ENCODE results near the gene CFAP141.

The CFAP141 gene

DNA sequence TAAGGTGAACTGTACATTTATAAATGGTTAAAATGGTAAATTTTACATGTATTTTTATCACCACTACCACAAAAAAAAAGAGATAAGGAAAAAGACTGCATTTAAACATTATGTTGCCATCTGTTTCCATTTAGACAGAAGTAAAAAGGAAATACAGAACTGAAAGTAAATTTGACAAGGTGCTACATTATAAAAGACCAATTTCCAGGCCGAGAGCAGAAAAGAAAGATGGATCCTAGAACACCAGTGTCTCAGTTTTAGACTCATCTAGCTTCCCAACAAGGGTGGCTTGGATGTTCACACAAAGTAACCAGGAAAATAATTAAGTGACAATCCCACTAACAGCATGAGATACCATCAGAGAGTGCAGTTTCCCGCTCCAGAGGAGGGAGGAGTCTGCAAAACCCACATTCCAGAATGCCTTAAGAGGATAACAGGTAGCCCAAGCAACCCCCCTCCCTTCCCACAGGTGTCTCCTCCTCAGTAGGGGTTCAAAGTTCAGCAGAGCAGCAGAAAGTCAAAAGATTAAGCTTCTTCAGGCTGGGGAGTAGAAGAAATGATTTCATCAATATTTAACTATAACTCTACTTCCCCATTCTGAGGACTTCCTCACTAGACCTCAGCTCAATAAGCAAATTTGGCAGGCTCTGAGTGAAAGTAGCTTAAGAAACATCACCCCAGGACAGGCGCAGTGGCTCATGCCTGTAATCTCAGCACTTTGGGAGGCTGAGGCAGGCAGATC, 26.0 kb downstream of the CFAP141 start:
- H3K9ac ChIP-seq (ENCODE audit: low read length) = peak overlapping the region; percentile 87
- H4K20me1 ChIP-seq (ENCODE audit: insufficient read depth, low read length) = peaks cover 63% of the 10 kb centered on the region

DNA sequence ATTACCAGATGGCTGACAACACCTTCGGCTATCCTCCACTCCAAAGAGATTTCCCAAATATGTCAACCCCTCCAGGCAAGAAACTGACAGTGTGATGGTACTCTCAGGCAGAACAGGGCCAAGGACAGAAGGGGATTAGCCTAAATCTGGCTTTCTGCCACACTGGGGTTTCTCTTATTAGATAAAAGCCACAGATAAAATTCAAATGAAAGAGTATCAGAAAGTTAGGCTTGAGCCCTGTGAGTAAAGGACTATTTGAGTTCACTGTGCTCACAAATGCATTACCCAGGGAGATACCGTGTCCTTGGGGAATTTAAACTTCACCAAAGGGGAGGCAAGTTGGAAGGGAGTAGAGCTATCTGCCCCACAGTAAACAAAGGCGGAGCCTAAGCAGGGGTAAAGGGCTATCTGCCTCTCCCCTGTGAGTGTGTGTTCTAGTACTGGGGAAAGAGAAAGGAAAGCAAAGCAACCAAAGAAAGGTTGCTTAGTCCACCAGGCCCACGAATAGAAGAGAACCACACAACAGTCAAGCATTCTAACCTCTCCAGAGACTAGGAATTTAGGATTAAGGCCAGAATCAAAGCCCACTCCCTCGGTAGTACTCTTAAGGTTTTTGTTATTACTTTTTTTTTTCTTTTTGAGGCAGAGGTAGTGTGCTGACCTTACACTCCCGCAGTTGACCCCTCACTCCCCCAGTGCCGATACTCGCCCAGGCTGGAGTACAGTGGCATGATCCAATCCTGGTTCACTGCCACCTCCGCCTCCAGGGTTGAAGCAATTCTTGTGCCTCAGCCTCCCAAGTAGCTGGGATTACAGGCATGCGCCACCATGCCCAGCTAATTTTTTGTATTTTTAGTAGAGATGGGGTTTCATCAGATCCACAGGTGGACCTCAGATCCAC, 27.0 kb downstream of the CFAP141 start:
- H3K79me2 ChIP-seq (ENCODE audit: low read length) = peaks cover 88% of the 10 kb centered on the region
- H3K9me3 ChIP-seq (ENCODE audit: insufficient read depth, low read length) = no peaks in the 10 kb centered on the region
- no peak overlapping the region for H2AFZ ChIP-seq (ENCODE audit: low read depth, low read length)
- peak overlapping the region; percentile 99 for H3K4me2 ChIP-seq (ENCODE audit: low read length)
- H3K36me3 ChIP-seq (replicated peaks; ENCODE audit: low read depth, low read length) = peaks cover 54% of the 10 kb centered on the region
- no peak for TF ChIP-seq EZH2phosphoT487 (IDR thresholded peaks at IDR 0.05; ENCODE audit: low read depth)
- TF ChIP-seq CTCF (IDR thresholded peaks at IDR 0.05; ENCODE audit: low read depth, low read length) = no peak
- peak overlapping the region; percentile 95 for H3K27ac ChIP-seq (ENCODE audit: low read length)
- no peaks in the 10 kb centered on the region for H3K27me3 ChIP-seq (ENCODE audit: low read depth, low read length)
- H3K4me1 ChIP-seq (ENCODE audit: low read length) = peaks cover 35% of the 10 kb centered on the region
- peaks cover 70% of the 10 kb centered on the region for H4K20me1 ChIP-seq (ENCODE audit: insufficient read depth, low read length)
- H3K4me3 ChIP-seq (ENCODE audit: low read length) = peak overlapping the region; percentile 79
- peak overlapping the region; percentile 87 for H3K9ac ChIP-seq (ENCODE audit: low read length)

More for the DNA sequence above, 26.0 kb downstream of the CFAP141 start:
- peaks cover 79% of the 10 kb centered on the region for H3K79me2 ChIP-seq (ENCODE audit: low read length)
- H3K4me3 ChIP-seq (ENCODE audit: low read length) = peak overlapping the region; percentile 79
- peak overlapping the region; percentile 95 for H3K27ac ChIP-seq (ENCODE audit: low read length)
- no peaks in the 10 kb centered on the region for H3K27me3 ChIP-seq (ENCODE audit: low read depth, low read length)
- peak overlapping the region; percentile 99 for H3K4me2 ChIP-seq (ENCODE audit: low read length)
- no peaks in the 10 kb centered on the region for H3K9me3 ChIP-seq (ENCODE audit: insufficient read depth, low read length)
- H3K4me1 ChIP-seq (ENCODE audit: low read length) = peaks cover 35% of the 10 kb centered on the region
- peaks cover 48% of the 10 kb centered on the region for H3K36me3 ChIP-seq (replicated peaks; ENCODE audit: low read depth, low read length)
- TF ChIP-seq EZH2phosphoT487 (IDR thresholded peaks at IDR 0.05; ENCODE audit: low read depth) (no peak), CTCF (IDR thresholded peaks at IDR 0.05; ENCODE audit: low read depth, low read length) (no peak)
- H2AFZ ChIP-seq (ENCODE audit: low read depth, low read length) = no peak overlapping the region

GRCh38 chr1:154178013-154178412, 28.1 kb downstream of the CFAP141 start:
- H3K36me3 ChIP-seq (replicated peaks; ENCODE audit: low read depth, low read length) = peaks cover 56% of the 10 kb centered on the region
- H3K9ac ChIP-seq (ENCODE audit: low read length) = no peak overlapping the region

More at GRCh38 chr1:154178013-154178412, 28.1 kb downstream of the CFAP141 start:
- Histone ChIP-seq H4K20me1 (ENCODE audit: insufficient read depth, low read length) (peaks cover 73% of the 10 kb centered on the region), H2AFZ (ENCODE audit: low read depth, low read length) (no peak overlapping the region), H3K4me3 (ENCODE audit: low read length) (peak overlapping the region; percentile 79; the same call in 1 of the 2 replicates), H3K9me3 (ENCODE audit: insufficient read depth, low read length) (no peaks in the 10 kb centered on the region), H3K4me2 (ENCODE audit: low read length) (peak overlapping the region; percentile 99), H3K4me1 (ENCODE audit: low read length) (peaks cover 35% of the 10 kb centered on the region), H3K27me3 (ENCODE audit: low read depth, low read length) (no peaks in the 10 kb centered on the region), H3K79me2 (ENCODE audit: low read length) (peaks cover 89% of the 10 kb centered on the region), H3K27ac (ENCODE audit: low read length) (peak overlapping the region; percentile 95)
- no peak for TF ChIP-seq EZH2phosphoT487 (IDR thresholded peaks at IDR 0.05; ENCODE audit: low read depth)
- TF ChIP-seq CTCF (IDR thresholded peaks at IDR 0.05; ENCODE audit: low read depth, low read length) = no peak
